CD4-positive, alpha-beta T cell treated with Interleukin-21 for 1 hour (primary cell): ENCODE data around the gene EIF1.
"Not testable (repeated sequence)": the region's sequence is repeated elsewhere in the genome, so short reads cannot be mapped to it uniquely, and the experiment has no call there.

Source experiments
- DNase-seq: peaks from one replicate; pipeline ENCODE4 v3.0.0-alpha.2; 2020

The EIF1 gene

GRCh38 chr17:41679740-41680425 is 8.8 kb upstream of the EIF1 start:
- no peak for DNase-seq

- no peak for DNase-seq
These were observed 8.2 kb upstream of the EIF1 start for GRCh38 chr17:41680426-41681040.

- no peak for DNase-seq
These were observed 6.9 kb upstream of the EIF1 start for GRCh38 chr17:41681776-41682175.

GRCh38 chr17:41682631-41683030 is 6.1 kb upstream of the EIF1 start:
- no peak for DNase-seq

- DNase-seq, result no peak
These were observed 5.2 kb upstream of the EIF1 start for GRCh38 chr17:41683441-41684007.

GRCh38 chr17:41684035-41684434 is 4.7 kb upstream of the EIF1 start:
- no peak for DNase-seq

- not testable (repeated sequence) for DNase-seq
These were observed 2.9 kb upstream of the EIF1 start for GRCh38 chr17:41685753-41686152.

- no peak for DNase-seq
These were observed 2.4 kb upstream of the EIF1 start for GRCh38 chr17:41686281-41686680.

- DNase-seq, result peak; percentile 80
These were observed 651 bp upstream of the EIF1 start for GRCh38 chr17:41687828-41688640.

- peak; percentile 75 for DNase-seq
These were observed 1.0 kb downstream of the EIF1 start for GRCh38 chr17:41689497-41690299.

- DNase-seq, result no peak
These were observed 1.8 kb downstream of the EIF1 start for GRCh38 chr17:41690497-41690896.

- peak; percentile 46 for DNase-seq
These were observed 2.5 kb downstream of the EIF1 start for GRCh38 chr17:41691031-41691777.

GRCh38 chr17:41692722-41693521 is 4.2 kb downstream of the EIF1 start:
- DNase-seq, result peak; percentile 42

- DNase-seq, result no peak
These were observed 6.5 kb downstream of the EIF1 start for GRCh38 chr17:41695134-41695661.

- DNase-seq, result peak; percentile 84
These were observed 7.5 kb downstream of the EIF1 start for GRCh38 chr17:41695954-41696757.

GRCh38 chr17:41697122-41697962 is 8.7 kb downstream of the EIF1 start:
- DNase-seq, result no peak

- not testable (repeated sequence) for DNase-seq
These were observed 12.2 kb downstream of the EIF1 start for GRCh38 chr17:41700843-41701242.

GRCh38 chr17:41702712-41703111 is 14.0 kb downstream of the EIF1 start:
- no peak for DNase-seq
